Transverse colon (tissue), 4 donors: ENCODE results near the gene RASAL1. TPM values are rescaled to one million over a fixed set of nuclear protein-coding genes. Genes with fewer than 3 reads are reported as not detected.

Experiments used
- DNase-seq: peaks from one replicate; pipeline ENCODE4 v3.0.0-alpha.2; 2019
- H3K27ac ChIP-seq, 4 donors: fragments of 200-600 bp; sonication (generic); 2 replicates each; pipeline ENCODE4 v1.5.1; 2016 to 2018; ENCODE audit warnings: inconsistent platforms in 4 of 4
- H3K27me3 ChIP-seq: fragments of 200-600 bp; sonication (generic); 2 replicates; pipeline ENCODE4 v1.5.1; 2017; ENCODE audit warnings: inconsistent platforms
- H3K36me3 ChIP-seq, 4 donors: fragments of 200-600 bp; sonication (generic); 2 replicates each; pipeline ENCODE4 v1.5.1; 2017 to 2019; ENCODE audit warnings: inconsistent platforms in 4 of 4
- H3K4me1 ChIP-seq, 4 donors: fragments of 200-600 bp; sonication (generic); 2 replicates each; pipeline ENCODE4 v1.5.1; 2017 to 2020; ENCODE audit warnings: inconsistent platforms in 4 of 4
- H3K4me3 ChIP-seq, 4 donors: fragments of 200-600 bp; sonication (generic); 1 replicate in 1 of 4; 2 replicates in 3 of 4; pipeline versions ENCODE4 v1.5.1 to v1.6.1; 2017 to 2019; ENCODE audit warnings: inconsistent platforms in 4 of 4
- H3K9me3 ChIP-seq, 2 donors: fragments of 200-600 bp; sonication (generic); 2 replicates each; pipeline ENCODE4 v1.5.1; 2017 to 2019; ENCODE audit warnings: inconsistent platforms in 2 of 2
- CTCF ChIP-seq, 5 experiments: fragments of 200-600 bp in 3 of 5; fragments of 450-650 bp in 2 of 5; sonication (generic) in 3 of 5; IDR thresholded peaks; 1 replicate in 2 of 5; 2 replicates in 3 of 5; pipeline ENCODE4 v1.5.1; 2016 to 2017; ENCODE audit warnings: antibody characterized with exemption in 5 of 5, inconsistent platforms in 3 of 5, mild to moderate bottlenecking in 2 of 5, moderate library complexity in 1 of 5
- EP300 ChIP-seq: sonication (generic); formaldehyde crosslinking; IDR thresholded peaks from one replicate; pipeline ENCODE4 v1.6.1; 2017; ENCODE audit warnings: antibody characterized with exemption, low read depth
- POLR2A ChIP-seq: fragments of 450-650 bp; IDR thresholded peaks from one replicate; pipeline ENCODE4 v1.6.1; 2016; ENCODE audit warnings: antibody characterized with exemption, mild to moderate bottlenecking, moderate library complexity
- POLR2AphosphoS5 ChIP-seq, 3 donors: sonication (generic); formaldehyde crosslinking; IDR thresholded peaks; one replicate each; pipeline ENCODE4 v1.6.1; 2016; ENCODE audit warnings: antibody characterized with exemption in 3 of 3
- WGBS, 2 donors: methylation state at CpG; one replicate each; pipeline ENCODE4 v1.1.5; 2018; ENCODE audit warnings: low coverage in 1 of 2; 5-methylcytosine and 5-hydroxymethylcytosine counted together
- in situ Hi-C, 4 donors: fragments of 200-750 bp; cut with MboI; loops; one replicate each; pipeline versions ENCODE4 v1.15.0 to v1.15.1; 2017; ENCODE audit warnings: low sequenced_read_pairs in 3 of 4, low pct_ligation_motif_present in 1 of 4, low pct_unique_long_range_greater_than_20kb in 1 of 4
- intact Hi-C: fragments of 100-400 bp; cut with DNase I; formaldehyde crosslinking; loops from one replicate; pipeline ENCODE4 v1.15.1; 2023; ENCODE audit warnings: low total_unique reads
- total RNA-seq, 4 donors: library from RNA; depleted of rRNA; stranded (reverse); fragments of >200 nt; gene quantifications; one replicate each; pipeline ENCODE4 v1.1.0, GENCODE V29; 2016

Gene RASAL1
- total RNA-seq, 4 donors from 2014 or later, result 1.9 to 38.2 (median 4.9) TPM

GRCh38 chr12:113134071-113134470 is 1.5 kb downstream of the RASAL1 start:
- H3K27me3 ChIP-seq, result peaks cover 12% of the 10 kb centered on the region
- no peaks in the 10 kb centered on the region for H3K36me3 ChIP-seq
- DNase-seq, result no peak
- intact Hi-C loops, result no loop called here
- no peaks in the 10 kb centered on the region for H3K9me3 ChIP-seq
- H3K4me3 ChIP-seq, result peak overlapping the region in 1 of 4 donors; percentile 48
- no peak for TF ChIP-seq POLR2AphosphoS5 (IDR thresholded peaks at IDR 0.05)
- no peak for TF ChIP-seq POLR2A
- TF ChIP-seq EP300, result no peak
- no peak for TF ChIP-seq CTCF (IDR thresholded peaks at IDR 0.05)
- WGBS, 2 donors, result 59% methylated on average over 2 of the region's 2 CpGs; no CpG with 5 or more reads in 1 of the 2 donors
- in situ Hi-C loops, result no loop called here
- H3K4me1 ChIP-seq, result peaks cover 0 to 20% (median 12%) of the 10 kb centered on the region in 4 donors
- no peak overlapping the region for H3K27ac ChIP-seq

GRCh38 chr12:113133666-113134065 is 1.9 kb downstream of the RASAL1 start:
- no peaks in the 10 kb centered on the region for H3K36me3 ChIP-seq
- no peak overlapping the region for H3K4me3 ChIP-seq
- DNase-seq, result no peak
- H3K27me3 ChIP-seq, result peaks cover 12% of the 10 kb centered on the region
- TF ChIP-seq POLR2A (no peak), POLR2AphosphoS5 (IDR thresholded peaks at IDR 0.05) (no peak), EP300 (no peak), CTCF (IDR thresholded peaks at IDR 0.05) (no peak)
- 77% methylated on average over 3 of the region's 3 CpGs; no CpG with 5 or more reads in 1 of the 2 donors for WGBS, 2 donors
- intact Hi-C loops, result no loop called here
- in situ Hi-C loops, result no loop called here
- H3K9me3 ChIP-seq, result no peaks in the 10 kb centered on the region
- H3K4me1 ChIP-seq, result peaks cover 0 to 20% (median 12%) of the 10 kb centered on the region in 4 donors
- no peak overlapping the region for H3K27ac ChIP-seq

- Histone ChIP-seq H3K27ac (no peak overlapping the region), H3K27me3 (peaks cover 12% of the 10 kb centered on the region), H3K4me3 (no peak overlapping the region), H3K4me1 (peaks cover 0 to 20% (median 12%) of the 10 kb centered on the region in 4 donors), H3K9me3 (no peaks in the 10 kb centered on the region), H3K36me3 (no peaks in the 10 kb centered on the region)
- TF ChIP-seq POLR2A (no peak), CTCF (IDR thresholded peaks at IDR 0.05) (no peak), POLR2AphosphoS5 (IDR thresholded peaks at IDR 0.05) (no peak)
- intact Hi-C loops (no loop called here), in situ Hi-C loops (no loop called here)
- DNase-seq, result no peak
- WGBS, 2 donors, result 80 to 83% methylated on average over 1 to 5 of the region's 6 CpGs
Observed at GRCh38 chr12:113133036-113133435, 2.5 kb downstream of the RASAL1 start.

GRCh38 chr12:113131556-113131955 is 4.0 kb downstream of the RASAL1 start:
- TF ChIP-seq POLR2AphosphoS5 (IDR thresholded peaks at IDR 0.05) (no peak), EP300 (no peak), POLR2A (no peak), CTCF (IDR thresholded peaks at IDR 0.05) (no peak)
- intact Hi-C loops, result no loop called here
- H3K36me3 ChIP-seq, result no peaks in the 10 kb centered on the region
- in situ Hi-C loops, result no loop called here
- no peaks in the 10 kb centered on the region for H3K9me3 ChIP-seq
- DNase-seq, result no peak
- WGBS, 2 donors, result 88% methylated on average over 1 of the region's 1 CpG; no CpG with 5 or more reads in 1 of the 2 donors
- H3K4me1 ChIP-seq, result peaks cover 0 to 15% (median 10%) of the 10 kb centered on the region in 4 donors
- H3K27ac ChIP-seq, result no peak overlapping the region
- H3K27me3 ChIP-seq, result peaks cover 12% of the 10 kb centered on the region
- no peak overlapping the region for H3K4me3 ChIP-seq
